ENCODE results near the gene GAN. TPM values are rescaled to one million over a fixed set of nuclear protein-coding genes. Genes with fewer than 3 reads are reported as not detected.

The GAN gene
- total RNA-seq, 1 experiment from 2014 or later: 22.0 TPM

DNA sequence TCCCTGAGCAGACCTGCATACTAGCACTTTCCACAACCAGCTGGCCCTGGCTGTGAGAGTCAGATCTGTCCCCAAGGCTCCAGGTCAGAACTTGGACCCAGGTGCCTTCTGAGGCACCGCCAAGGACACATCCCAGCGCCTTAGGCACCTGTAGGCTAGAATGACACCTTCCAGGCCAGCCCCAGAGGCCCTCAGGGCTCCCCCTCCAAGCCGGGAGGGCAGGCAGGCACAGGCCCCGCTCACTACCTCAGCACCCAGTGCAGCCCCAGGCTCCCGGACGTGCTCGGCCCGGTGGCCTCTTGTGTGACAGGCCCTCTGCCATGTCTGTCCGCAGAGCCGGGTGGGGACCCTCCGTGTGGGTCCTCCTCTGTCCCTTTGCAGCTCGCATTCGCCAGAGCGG lies 73.6 kb downstream of the GAN start:
- Mint-ChIP-seq H3K9me3 (ENCODE audit: low read depth, unreplicated experiment) (no peaks in the 10 kb centered on the region), H3K36me3 (ENCODE audit: insufficient read depth, unreplicated experiment) (no peaks in the 10 kb centered on the region), H3K27ac (ENCODE audit: unreplicated experiment) (no peak overlapping the region), H3K27me3 (ENCODE audit: unreplicated experiment) (no peaks in the 10 kb centered on the region), H3K4me3 (ENCODE audit: low read depth, unreplicated experiment) (no peak overlapping the region), H3K4me1 (ENCODE audit: low read depth, unreplicated experiment) (no peaks in the 10 kb centered on the region)
- CTCF ChIA-PET: no interaction called here
- TF ChIP-seq, protein P1, sequence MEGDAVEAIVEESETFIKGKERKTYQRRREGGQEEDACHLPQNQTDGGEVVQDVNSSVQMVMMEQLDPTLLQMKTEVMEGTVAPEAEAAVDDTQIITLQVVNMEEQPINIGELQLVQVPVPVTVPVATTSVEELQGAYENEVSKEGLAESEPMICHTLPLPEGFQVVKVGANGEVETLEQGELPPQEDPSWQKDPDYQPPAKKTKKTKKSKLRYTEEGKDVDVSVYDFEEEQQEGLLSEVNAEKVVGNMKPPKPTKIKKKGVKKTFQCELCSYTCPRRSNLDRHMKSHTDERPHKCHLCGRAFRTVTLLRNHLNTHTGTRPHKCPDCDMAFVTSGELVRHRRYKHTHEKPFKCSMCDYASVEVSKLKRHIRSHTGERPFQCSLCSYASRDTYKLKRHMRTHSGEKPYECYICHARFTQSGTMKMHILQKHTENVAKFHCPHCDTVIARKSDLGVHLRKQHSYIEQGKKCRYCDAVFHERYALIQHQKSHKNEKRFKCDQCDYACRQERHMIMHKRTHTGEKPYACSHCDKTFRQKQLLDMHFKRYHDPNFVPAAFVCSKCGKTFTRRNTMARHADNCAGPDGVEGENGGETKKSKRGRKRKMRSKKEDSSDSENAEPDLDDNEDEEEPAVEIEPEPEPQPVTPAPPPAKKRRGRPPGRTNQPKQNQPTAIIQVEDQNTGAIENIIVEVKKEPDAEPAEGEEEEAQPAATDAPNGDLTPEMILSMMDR (IDR thresholded peaks at IDR 0.05; ENCODE audit: unreplicated experiment): no peak
- intact Hi-C loops (cut with micrococcal nuclease; ENCODE audit: unreplicated experiment): no loop called here
- BruUV-seq (replicated peaks): no TSS peak
- no peak for DNase-seq

DNA sequence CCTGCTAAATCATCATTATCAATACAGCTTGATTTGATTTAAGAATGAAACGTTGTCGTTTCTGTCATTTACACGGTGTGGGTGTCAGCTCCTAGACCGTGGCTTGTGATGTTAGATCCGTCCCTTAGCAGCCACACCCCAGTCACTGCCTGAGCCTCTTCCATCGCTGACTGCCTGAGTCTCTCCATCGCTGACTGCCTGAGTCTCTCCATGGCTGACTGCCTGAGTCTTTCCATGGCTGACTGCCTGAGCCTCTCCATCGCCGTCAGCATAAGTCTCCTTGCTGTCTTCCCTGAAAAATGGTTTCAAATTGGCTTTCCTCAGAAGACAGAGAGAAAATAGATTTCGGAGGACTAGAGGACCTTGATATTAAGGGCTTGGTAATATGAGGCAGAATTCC lies 76.1 kb downstream of the GAN start:
- TF ChIP-seq, protein P1 (IDR thresholded peaks at IDR 0.05; ENCODE audit: unreplicated experiment): no peak
- DNase-seq: no peak
- intact Hi-C loops (cut with micrococcal nuclease; ENCODE audit: unreplicated experiment): no loop called here
- Mint-ChIP-seq H3K27me3 (ENCODE audit: unreplicated experiment) (no peaks in the 10 kb centered on the region), H3K36me3 (ENCODE audit: insufficient read depth, unreplicated experiment) (no peaks in the 10 kb centered on the region), H3K4me3 (ENCODE audit: low read depth, unreplicated experiment) (no peak overlapping the region), H3K9me3 (ENCODE audit: low read depth, unreplicated experiment) (no peaks in the 10 kb centered on the region), H3K4me1 (ENCODE audit: low read depth, unreplicated experiment) (no peaks in the 10 kb centered on the region), H3K27ac (ENCODE audit: unreplicated experiment) (no peak overlapping the region)
- no TSS peak for BruUV-seq (replicated peaks)
- CTCF ChIA-PET: no interaction called here

DNA sequence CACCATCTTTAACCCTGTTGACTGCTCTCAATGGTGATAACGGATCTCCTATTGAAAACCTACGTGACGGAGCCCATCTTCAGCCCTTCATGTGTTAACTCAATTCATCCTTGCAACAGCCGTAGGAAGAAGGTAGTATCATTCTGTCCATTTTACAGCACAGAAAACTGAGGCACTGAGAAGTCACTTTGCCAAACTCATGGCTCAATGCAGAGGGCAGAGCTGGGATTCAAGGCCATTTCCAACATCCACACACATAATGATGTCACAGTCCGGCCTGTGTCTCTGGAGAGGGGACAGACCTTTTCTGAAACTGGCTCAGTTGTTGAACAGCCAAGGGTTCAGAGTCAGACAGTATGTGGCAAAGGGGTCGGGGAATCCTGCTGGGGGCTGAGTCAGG lies 77.2 kb downstream of the GAN start:
- H3K9me3 Mint-ChIP-seq (ENCODE audit: low read depth, unreplicated experiment): no peaks in the 10 kb centered on the region

DNA sequence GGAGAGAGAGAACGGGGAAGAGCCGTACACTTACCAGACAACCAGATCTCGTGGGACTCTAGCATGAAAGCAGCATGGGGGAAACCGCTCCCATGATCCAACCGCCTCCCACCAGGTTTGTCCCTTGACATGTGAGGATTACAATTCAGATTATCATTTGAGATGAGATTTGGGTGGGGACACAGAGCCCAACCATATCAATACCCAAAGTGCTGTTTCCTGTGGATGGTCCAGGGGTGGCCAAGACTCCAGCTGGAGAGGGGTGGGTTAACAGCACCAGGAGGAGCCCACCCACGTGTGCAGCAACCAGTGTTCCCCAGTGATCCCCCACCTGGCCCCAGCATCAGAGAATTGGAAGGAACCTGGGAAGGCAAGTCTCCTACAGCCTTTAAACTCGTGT lies 79.7 kb downstream of the GAN start:
- DNase-seq: no peak
- Mint-ChIP-seq H3K4me3 (ENCODE audit: low read depth, unreplicated experiment) (no peak overlapping the region), H3K27me3 (ENCODE audit: unreplicated experiment) (no peaks in the 10 kb centered on the region), H3K27ac (ENCODE audit: unreplicated experiment) (no peak overlapping the region), H3K9me3 (ENCODE audit: low read depth, unreplicated experiment) (no peaks in the 10 kb centered on the region), H3K4me1 (ENCODE audit: low read depth, unreplicated experiment) (no peaks in the 10 kb centered on the region), H3K36me3 (ENCODE audit: insufficient read depth, unreplicated experiment) (no peaks in the 10 kb centered on the region)
- TF ChIP-seq, protein P1 (IDR thresholded peaks at IDR 0.05; ENCODE audit: unreplicated experiment): no peak
- intact Hi-C loops (cut with micrococcal nuclease; ENCODE audit: unreplicated experiment): no loop called here
- CTCF ChIA-PET: no interaction called here
- BruUV-seq (replicated peaks): no TSS peak

More for the DNA sequence above, 77.2 kb downstream of the GAN start:
- TF ChIP-seq, protein P1 (IDR thresholded peaks at IDR 0.05; ENCODE audit: unreplicated experiment): no peak
- CTCF ChIA-PET: interaction anchor here (0.6 kb wide), 2 partner anchors 338 to 399 kb away, joined by 3 to 4 read pairs; no protein-coding TSS in a partner anchor
- H3K27me3 Mint-ChIP-seq (ENCODE audit: unreplicated experiment): no peaks in the 10 kb centered on the region
- DNase-seq: no peak
- BruUV-seq (replicated peaks): no TSS peak
- intact Hi-C loops (cut with micrococcal nuclease; ENCODE audit: unreplicated experiment): no loop called here
- no peaks in the 10 kb centered on the region for H3K36me3 Mint-ChIP-seq (ENCODE audit: insufficient read depth, unreplicated experiment)
- no peak overlapping the region for H3K27ac Mint-ChIP-seq (ENCODE audit: unreplicated experiment)
- no peaks in the 10 kb centered on the region for H3K4me1 Mint-ChIP-seq (ENCODE audit: low read depth, unreplicated experiment)
- H3K4me3 Mint-ChIP-seq (ENCODE audit: low read depth, unreplicated experiment): no peak overlapping the region

Measured in Calu3 (cell line).